Activated naive CD4-positive, alpha-beta T cell treated with anti-CD3 and anti-CD28 coated beads, Interleukin-2, amount 50 U/mL, for 24 hours (primary cell): ENCODE results near the gene EPSTI1.
"Not testable (repeated sequence)": the region's sequence is repeated elsewhere in the genome, so short reads cannot be mapped to it uniquely, and the experiment has no call there.

ENCODE experiments used
- H3K27ac Mint-ChIP-seq: one replicate; pipeline ENCODE4 v1.8.0; 2021; ENCODE audit warnings: mild to moderate bottlenecking, mixed read lengths
- H3K27me3 Mint-ChIP-seq: one replicate; pipeline ENCODE4 v1.8.0; 2021; ENCODE audit warnings: mixed read lengths
- H3K36me3 Mint-ChIP-seq: one replicate; pipeline ENCODE4 v1.8.0; 2021; ENCODE audit warnings: mixed read lengths
- H3K4me1 Mint-ChIP-seq: one replicate; pipeline ENCODE4 v1.8.0; 2021; ENCODE audit warnings: mixed read lengths
- H3K4me3 Mint-ChIP-seq: one replicate; pipeline ENCODE4 v1.8.0; 2021; ENCODE audit warnings: mild to moderate bottlenecking, mixed read lengths
- H3K9me3 Mint-ChIP-seq: one replicate; pipeline ENCODE4 v1.8.0; 2021; ENCODE audit warnings: mixed read lengths

The EPSTI1 gene

DNA sequence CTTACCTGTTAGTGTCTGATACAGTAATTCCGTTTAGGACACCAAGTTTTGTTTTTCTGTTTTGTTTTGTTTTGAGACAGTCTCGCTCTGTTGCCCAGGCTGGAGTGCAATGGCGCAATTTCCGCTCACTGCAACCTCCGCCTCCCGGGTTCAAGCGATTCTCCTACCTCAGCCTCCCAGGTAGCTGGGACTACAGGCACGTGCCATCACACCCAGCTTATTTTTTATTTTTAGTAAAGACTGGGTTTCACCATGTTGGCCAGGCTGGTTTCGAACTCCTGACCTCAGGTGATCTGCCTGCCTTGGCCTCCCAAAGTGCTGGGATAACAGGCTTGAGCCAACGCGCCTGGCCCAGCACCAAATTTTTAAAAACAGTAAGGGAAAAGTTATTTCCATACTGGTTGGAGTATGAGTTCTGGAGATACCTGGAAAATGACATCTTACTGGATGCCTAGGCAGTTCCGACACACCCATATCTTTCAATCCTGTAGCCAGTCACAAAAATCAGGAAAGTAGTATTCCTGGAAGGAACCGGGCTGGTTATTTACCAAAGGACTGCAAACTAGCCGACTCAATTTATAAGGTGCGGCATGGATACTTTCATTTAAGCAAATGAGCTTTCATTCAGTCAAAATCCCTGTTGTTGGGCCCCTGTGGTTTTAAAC, 676 bp downstream of the EPSTI1 start:
- peak overlapping the region; percentile 93 for H3K4me3 Mint-ChIP-seq
- not testable (repeated sequence) for H3K9me3 Mint-ChIP-seq, H3K27me3 Mint-ChIP-seq, H3K36me3 Mint-ChIP-seq
- peaks cover 63% of the 10 kb centered on the region for H3K4me1 Mint-ChIP-seq
- H3K27ac Mint-ChIP-seq: peak overlapping the region; percentile 99

DNA sequence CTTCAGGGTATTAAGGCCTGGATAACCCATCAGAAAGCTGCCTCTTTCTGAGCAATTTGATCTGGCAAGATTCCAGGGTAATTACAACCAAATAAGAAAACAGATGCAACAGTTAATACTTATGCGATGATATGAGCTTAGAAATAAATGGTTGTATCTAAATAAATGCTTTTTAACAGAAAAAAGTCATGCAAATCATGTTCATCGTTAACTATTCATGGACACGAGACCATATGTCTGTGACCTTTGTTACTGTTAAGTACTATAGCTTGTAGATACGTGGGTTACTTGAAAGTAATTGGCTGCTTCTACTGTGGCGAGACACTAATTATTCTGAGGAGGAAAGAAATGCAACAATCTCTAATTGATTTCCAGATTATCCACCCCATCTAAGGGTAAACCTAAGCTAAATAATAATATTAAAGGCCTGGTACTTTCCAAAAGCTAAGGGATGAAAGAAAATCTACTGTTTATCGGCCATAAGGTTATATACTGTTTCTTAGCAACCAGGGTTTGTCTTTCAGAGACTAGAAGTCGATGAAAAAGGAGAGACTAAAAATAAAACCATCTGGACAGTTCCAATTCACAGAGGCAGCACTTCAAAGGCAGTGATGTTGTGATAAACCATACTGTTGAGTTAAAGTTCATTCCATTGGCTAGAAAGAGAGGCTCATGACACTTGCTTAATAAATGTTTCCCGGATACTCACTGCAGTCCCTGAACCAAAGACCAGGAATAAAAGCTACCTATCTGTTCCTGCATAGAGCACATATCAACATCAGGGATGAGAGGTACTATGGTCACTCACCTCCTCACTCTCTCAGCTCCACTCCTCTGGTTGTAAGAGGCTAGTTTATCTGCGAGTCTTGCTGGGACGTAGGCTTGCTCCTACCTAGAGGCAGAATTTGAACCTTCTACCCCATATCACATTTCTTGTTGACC, 1.5 kb downstream of the EPSTI1 start:
- Mint-ChIP-seq H3K4me1 (peaks cover 59% of the 10 kb centered on the region), H3K27me3 (no peaks in the 10 kb centered on the region), H3K27ac (peak overlapping the region; percentile 99), H3K36me3 (peaks cover 2% of the 10 kb centered on the region), H3K4me3 (peak overlapping the region; percentile 93), H3K9me3 (no peaks in the 10 kb centered on the region)

DNA sequence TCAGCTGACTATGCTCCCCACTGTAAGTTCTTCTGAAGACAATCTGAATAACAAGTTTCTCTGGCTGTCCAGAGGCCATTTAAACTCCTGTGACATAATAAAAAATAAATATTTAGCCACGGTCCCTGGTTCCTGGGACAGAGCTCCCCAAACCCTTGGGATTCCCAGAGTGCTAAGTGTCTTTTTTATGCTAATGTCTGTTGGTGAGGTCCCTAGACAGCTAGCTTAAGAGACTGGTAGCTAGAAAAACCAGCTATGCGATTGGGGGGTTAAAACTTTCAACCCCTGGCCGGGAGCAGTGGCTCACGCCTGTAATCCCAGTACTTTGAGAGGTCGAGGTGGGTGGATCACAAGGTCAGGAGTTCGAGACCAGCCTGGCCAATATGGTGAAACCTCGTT, 5.9 kb downstream of the EPSTI1 start:
- Mint-ChIP-seq H3K36me3 (peaks cover 8% of the 10 kb centered on the region), H3K27ac (no peak overlapping the region), H3K4me1 (peaks cover 62% of the 10 kb centered on the region)

DNA sequence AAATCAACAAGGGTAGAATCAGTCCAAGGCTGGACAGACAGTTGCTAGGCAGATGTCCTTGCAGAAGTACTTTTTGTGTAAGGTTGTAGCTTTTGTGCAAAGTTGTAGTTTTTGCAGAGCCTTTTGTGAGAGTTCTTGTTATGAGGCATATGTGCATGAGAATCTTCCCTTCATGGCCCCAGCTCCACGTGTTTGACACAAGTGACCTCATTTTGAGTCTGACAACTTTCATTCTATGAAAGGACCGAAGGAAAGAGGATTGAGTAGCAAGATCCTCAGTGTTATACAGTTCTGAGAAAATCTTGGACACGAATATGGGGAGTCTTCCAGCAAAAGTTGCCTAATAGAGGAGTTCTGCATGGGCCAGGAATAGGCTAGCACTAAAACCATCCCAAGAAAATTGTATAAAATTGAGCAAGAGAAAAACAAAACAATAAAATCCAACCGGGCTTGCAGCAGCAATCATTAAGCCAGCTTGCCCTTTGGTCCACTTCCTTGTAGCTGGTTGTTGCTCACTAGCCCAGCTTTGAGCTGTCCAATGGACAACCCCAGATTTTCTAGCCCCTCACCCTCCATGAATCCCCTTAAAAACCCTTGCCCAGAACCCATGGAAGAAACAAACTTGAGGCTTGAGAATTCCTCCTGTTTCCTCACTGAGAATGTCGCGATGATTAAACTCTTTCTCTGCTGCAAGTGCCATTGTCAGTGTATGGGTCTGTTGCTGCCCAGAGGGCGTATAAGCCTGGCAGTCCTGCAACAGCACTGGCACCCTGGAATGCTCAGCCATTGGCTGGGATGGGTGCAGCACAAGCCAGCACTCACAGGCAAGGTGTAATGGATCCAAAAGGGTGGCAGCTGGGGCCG, 6.5 kb downstream of the EPSTI1 start:
- H3K4me1 Mint-ChIP-seq: peaks cover 55% of the 10 kb centered on the region
- H3K27ac Mint-ChIP-seq: no peak overlapping the region
- no peak overlapping the region for H3K4me3 Mint-ChIP-seq
- H3K27me3 Mint-ChIP-seq: no peaks in the 10 kb centered on the region
- no peaks in the 10 kb centered on the region for H3K9me3 Mint-ChIP-seq
- H3K36me3 Mint-ChIP-seq: peaks cover 8% of the 10 kb centered on the region

More for the DNA sequence above, 5.9 kb downstream of the EPSTI1 start:
- no peaks in the 10 kb centered on the region for H3K27me3 Mint-ChIP-seq
- H3K4me3 Mint-ChIP-seq: no peak overlapping the region
- H3K9me3 Mint-ChIP-seq: no peaks in the 10 kb centered on the region

DNA sequence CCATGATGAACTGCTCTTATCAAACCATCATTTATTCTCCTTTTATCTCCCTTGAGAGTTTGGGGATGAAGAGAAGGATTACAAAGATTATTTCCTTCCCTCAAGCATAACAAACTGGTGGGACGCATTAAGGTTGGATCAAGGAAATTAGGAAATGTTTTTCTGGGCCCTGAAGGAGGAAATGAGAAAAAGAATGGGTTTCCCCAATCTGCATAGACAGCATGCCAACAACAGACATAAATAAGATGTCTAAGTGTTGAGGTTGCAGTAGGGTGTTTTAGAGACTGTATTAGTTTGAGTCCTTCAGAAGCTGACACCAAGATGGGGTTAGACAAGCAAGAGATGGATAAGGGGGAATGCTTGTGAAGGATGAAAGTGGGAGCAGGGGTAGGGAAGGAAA, 7.3 kb downstream of the EPSTI1 start:
- peaks cover 54% of the 10 kb centered on the region for H3K4me1 Mint-ChIP-seq
- peaks cover 14% of the 10 kb centered on the region for H3K36me3 Mint-ChIP-seq
- H3K4me3 Mint-ChIP-seq: no peak overlapping the region
- H3K27me3 Mint-ChIP-seq: no peaks in the 10 kb centered on the region
- H3K27ac Mint-ChIP-seq: no peak overlapping the region
- H3K9me3 Mint-ChIP-seq: no peaks in the 10 kb centered on the region

DNA sequence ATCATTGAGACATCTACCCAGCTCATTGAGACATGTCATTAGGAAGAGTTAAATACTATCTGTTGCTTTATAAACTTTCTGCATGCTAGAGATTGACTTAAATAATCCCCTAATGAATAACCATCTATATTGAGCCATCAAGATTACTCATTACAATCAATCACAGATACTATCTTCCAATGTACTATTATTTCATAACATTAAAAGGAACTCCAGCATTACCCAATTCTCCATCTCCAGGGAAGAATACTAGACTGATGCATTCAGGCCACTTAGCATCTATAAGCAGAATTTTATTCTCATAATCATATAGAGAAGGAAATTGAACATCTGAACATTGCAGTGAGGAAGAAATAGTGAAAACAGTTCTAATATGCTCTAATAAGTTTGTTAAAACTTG, 8.0 kb downstream of the EPSTI1 start:
- Mint-ChIP-seq H3K4me1 (peaks cover 51% of the 10 kb centered on the region), H3K4me3 (no peak overlapping the region), H3K27ac (peak overlapping the region; percentile 10), H3K9me3 (no peaks in the 10 kb centered on the region), H3K27me3 (no peaks in the 10 kb centered on the region), H3K36me3 (peaks cover 14% of the 10 kb centered on the region)

DNA sequence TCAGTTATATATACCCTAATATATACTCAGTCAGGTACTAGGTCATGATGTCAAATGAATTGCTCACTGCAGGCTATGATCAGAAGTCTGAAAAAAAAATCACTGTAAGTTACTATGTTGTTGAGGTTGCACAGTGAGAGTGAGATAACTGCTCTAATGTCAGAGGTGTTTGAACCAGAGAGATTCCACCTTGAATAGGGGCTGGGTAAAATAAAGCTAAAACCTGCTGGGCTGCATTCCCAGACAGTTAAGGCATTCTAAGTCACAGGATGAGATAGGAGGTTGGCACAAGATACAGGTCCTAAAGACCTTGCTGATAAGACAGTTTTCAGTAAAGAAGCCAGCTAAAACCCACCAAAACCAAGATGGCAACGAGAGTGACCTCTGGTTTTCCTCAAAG, 10.2 kb downstream of the EPSTI1 start:
- no peaks in the 10 kb centered on the region for H3K27me3 Mint-ChIP-seq
- no peaks in the 10 kb centered on the region for H3K9me3 Mint-ChIP-seq
- H3K36me3 Mint-ChIP-seq: peaks cover 18% of the 10 kb centered on the region
- H3K4me1 Mint-ChIP-seq: peaks cover 41% of the 10 kb centered on the region
- H3K4me3 Mint-ChIP-seq: no peak overlapping the region
- no peak overlapping the region for H3K27ac Mint-ChIP-seq

DNA sequence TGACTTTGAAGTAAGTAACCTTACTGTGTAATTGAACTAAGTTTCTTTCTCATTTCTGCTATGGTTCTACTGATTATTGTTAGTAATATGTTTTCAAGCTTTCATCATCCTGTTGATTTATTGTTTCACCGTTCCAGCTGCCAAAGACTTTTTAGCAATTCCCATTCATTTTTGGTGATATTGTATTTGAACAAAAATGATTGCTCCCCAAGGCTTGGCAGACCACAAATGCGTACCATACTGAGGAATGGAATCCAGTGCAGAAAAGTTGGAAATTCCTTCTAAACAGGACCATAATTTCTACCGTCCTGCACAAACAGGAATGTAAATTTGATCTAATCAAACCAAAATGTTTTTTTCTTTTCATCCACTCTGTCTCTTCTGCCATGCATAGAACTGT, 10.7 kb downstream of the EPSTI1 start:
- no peak overlapping the region for H3K4me3 Mint-ChIP-seq
- peaks cover 41% of the 10 kb centered on the region for H3K4me1 Mint-ChIP-seq
- no peaks in the 10 kb centered on the region for H3K9me3 Mint-ChIP-seq
- H3K36me3 Mint-ChIP-seq: peaks cover 19% of the 10 kb centered on the region
- H3K27ac Mint-ChIP-seq: no peak overlapping the region
- H3K27me3 Mint-ChIP-seq: no peaks in the 10 kb centered on the region

DNA sequence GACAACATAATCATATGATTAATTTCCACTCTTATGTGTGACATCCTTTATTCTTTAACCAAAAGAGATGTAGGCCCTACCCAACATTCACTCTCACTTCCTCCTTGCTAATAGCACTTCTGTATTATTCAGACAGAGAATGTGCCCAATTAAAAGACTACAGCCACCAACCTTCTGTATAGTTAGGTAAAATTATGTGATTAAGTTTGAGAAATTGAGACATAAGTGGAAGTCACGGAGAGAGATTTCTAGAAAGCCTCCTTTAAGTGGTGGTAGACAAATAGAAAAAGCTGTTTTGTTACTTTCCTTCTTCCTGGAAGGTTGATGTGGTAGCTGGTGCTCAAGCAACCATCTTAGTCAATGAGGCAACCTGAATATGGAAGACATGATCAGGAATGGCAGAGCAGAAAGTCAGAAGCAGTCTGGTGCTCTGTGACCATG, 14.8 kb downstream of the EPSTI1 start:
- Mint-ChIP-seq H3K36me3 (peaks cover 17% of the 10 kb centered on the region), H3K4me1 (peaks cover 12% of the 10 kb centered on the region), H3K27ac (no peak overlapping the region), H3K9me3 (no peaks in the 10 kb centered on the region), H3K27me3 (no peaks in the 10 kb centered on the region), H3K4me3 (no peak overlapping the region)

DNA sequence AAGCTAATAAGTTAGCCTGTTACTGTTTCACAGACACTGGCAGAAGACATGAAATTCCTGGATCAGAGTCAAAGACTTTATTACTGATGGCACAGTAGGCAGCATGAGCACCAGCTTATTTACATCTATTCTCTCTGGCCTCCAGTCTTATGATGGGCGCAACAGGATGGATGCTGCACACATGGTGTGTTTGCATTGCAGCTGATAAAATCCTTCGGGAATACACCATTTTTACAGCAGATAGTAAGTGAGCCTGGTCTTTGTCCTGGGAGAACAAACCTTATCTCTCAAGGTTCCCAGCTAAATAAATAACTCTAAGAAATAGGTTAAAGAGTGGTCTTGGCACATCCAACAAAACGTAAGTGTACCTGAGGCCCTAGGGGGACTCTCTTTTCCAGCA, 16.0 kb downstream of the EPSTI1 start:
- Mint-ChIP-seq H3K36me3 (peaks cover 17% of the 10 kb centered on the region), H3K9me3 (no peaks in the 10 kb centered on the region), H3K27me3 (no peaks in the 10 kb centered on the region), H3K4me3 (no peak overlapping the region), H3K27ac (no peak overlapping the region), H3K4me1 (peaks cover 11% of the 10 kb centered on the region)

DNA sequence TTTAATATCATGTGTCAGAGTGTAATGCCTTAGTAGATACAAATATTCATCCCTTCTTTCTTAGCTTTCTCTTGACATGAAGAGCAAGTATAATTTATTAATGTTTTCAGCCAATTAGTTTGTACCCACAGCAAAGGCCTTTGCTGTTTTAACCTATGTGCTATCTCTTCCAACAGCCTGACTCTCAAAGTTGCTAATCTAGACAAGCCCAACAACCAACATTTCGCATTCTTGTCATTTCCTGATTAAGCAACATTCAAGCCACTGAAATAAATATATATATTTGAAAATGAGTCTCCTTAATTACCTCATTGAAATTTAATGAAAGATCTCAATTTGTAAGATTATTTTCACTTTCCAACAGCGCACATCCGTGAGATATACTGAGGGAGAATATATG, 18.5 kb downstream of the EPSTI1 start:
- Mint-ChIP-seq H3K27me3 (no peaks in the 10 kb centered on the region), H3K36me3 (peaks cover 15% of the 10 kb centered on the region), H3K27ac (no peak overlapping the region), H3K9me3 (no peaks in the 10 kb centered on the region), H3K4me3 (no peak overlapping the region), H3K4me1 (peaks cover 23% of the 10 kb centered on the region)

DNA sequence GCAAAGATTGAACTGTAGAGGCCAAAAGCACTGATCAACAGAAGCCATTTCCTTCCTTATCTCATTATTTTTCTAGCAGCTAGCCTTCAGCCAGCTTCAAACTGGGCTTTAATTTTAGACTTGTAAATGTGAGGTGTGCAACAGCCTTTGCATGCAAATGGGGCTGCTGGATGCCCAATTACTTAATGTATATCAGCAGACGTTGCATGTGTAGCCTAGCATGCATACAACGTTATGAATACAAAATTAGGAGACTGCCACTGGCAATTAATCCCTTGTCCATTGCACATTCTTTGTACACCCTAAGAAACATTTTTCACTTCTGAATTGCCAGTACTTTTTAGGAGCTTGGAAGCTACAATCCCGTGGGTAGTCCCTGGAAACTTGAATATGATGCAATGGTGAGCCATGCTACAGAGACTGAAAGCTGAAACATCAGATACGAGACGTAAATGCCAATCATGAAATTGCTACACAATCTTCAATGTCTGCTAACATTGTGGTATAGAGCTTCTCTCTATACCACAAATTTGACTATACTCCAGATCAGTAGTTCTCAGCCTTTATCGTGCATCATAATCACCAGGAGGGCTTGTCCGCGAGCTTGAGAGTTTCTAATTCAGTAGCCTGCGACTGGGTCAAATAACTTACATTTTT, 20.2 kb downstream of the EPSTI1 start:
- peaks cover 10% of the 10 kb centered on the region for H3K36me3 Mint-ChIP-seq
- H3K27ac Mint-ChIP-seq: no peak overlapping the region
- no peak overlapping the region for H3K4me3 Mint-ChIP-seq
- no peaks in the 10 kb centered on the region for H3K27me3 Mint-ChIP-seq
- H3K9me3 Mint-ChIP-seq: no peaks in the 10 kb centered on the region
- peaks cover 23% of the 10 kb centered on the region for H3K4me1 Mint-ChIP-seq

DNA sequence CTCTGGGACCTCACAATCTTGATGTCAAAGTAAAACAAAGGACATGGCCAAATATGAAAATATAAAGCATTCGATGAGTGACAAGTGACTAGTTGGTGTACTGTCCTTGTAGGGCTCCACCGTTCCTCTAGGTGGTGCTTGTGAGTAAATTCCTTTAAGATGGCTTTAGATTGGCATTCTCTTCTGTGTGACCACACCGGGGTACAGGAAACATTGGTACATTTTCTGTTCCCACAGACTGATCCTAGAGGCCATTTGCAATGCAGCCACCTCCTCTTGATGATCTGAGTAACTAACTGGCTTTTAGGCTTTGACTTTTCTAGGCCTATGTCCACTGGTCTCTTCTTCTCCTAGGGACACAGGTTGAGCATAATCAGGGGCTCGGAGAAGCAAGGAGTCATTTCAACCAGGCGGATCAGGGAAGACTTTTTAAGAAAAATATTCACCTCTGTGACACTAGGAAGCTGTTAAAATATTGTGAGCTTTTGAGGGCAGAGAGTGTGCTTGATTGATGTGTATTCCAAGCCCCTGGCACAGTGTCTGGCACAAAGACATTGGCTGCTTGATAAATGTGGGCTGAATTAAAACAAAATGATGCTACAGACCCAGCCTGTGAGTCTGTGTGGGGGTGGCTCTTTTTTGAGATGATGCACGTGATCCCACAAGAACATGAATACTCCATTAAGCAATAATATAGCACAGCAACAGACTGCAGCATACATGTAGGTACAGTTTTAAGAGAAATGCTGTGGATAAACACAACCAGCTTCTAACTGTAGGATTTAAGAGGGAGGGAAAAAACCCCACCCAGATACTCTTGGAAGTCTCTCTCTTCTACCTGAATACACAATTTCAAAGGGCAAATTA, 21.0 kb downstream of the EPSTI1 start:
- H3K4me1 Mint-ChIP-seq: peaks cover 23% of the 10 kb centered on the region
- H3K27ac Mint-ChIP-seq: no peak overlapping the region
- H3K4me3 Mint-ChIP-seq: no peak overlapping the region
- H3K27me3 Mint-ChIP-seq: no peaks in the 10 kb centered on the region
- H3K9me3 Mint-ChIP-seq: no peaks in the 10 kb centered on the region
- H3K36me3 Mint-ChIP-seq: peaks cover 9% of the 10 kb centered on the region

DNA sequence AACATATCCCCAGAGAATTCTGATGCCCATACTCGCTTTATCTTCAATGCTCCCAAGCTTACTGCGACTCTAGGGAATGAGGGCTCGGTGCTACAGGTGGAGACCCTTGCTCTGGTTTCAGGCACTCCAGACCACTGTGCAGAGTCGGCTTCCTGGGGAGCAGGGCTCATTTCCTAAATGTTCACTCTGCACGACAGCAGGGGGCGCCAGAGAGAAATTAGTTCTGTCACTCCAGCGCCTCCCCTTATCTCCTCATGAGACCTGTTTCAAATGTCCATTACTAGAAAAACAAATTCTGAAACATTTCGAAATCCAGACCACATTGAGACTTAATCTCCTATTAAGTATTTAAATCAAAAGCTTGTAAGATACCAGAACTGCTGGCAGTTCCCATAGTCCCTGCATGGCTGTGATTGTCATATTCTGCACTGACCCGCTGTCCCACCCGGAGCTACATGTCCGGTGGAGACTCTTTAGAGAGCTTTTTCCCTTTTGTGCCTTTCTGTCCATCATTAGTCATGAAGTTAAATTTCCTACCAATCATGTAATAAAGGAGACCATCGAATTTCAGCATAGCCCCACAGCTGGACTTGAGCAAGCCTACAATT, 22.4 kb downstream of the EPSTI1 start:
- H3K27ac Mint-ChIP-seq: no peak overlapping the region
- H3K36me3 Mint-ChIP-seq: peaks cover 10% of the 10 kb centered on the region
- H3K9me3 Mint-ChIP-seq: no peaks in the 10 kb centered on the region
- H3K27me3 Mint-ChIP-seq: no peaks in the 10 kb centered on the region
- H3K4me1 Mint-ChIP-seq: peaks cover 23% of the 10 kb centered on the region
- H3K4me3 Mint-ChIP-seq: no peak overlapping the region
